ENCODE measurements around the gene SOX6. TPM values are rescaled to one million over a fixed set of nuclear protein-coding genes. Genes with fewer than 3 reads are reported as not detected.

The SOX6 gene
- total RNA-seq, 1 donor from 2014 or later, result 7.6 TPM

DNA sequence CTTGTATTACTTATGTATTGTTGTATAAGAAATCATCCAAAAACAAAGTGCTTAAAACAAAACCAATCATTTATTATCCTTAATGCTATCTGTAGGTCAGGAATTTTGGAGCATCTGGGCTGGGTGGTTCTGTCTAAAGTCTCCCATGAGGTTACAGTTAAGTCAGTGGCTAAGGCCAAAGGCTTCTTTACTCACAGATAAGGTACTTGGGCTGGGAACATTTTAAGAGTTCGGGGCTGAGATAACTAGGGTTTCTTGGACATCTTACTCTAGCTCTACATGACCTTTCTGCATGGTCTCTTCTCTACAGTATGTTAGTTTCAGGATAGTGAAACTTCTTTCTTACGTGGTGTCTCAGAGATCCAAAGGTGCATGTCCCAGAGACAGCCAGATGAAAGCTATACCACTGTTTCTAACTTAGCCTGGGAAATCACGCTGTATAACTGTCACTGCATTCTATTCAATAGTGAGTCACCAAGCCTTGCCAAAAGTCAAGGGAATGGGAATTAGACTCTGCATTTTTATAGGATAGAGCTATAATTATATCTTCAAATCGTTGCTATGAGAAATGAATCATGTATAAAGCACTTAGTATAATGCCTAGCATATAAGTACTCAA lies 29.6 kb downstream of the SOX6 start:
- Histone ChIP-seq H3K4me3 (no peak overlapping the region), H2AFZ (replicated peaks) (no peak overlapping the region), H3F3A (ENCODE audit: low read depth) (no peaks in the 10 kb centered on the region), H3K9ac (no peak overlapping the region), H3K4me1 (no peaks in the 10 kb centered on the region), H3K36me3 (no peaks in the 10 kb centered on the region), H4K20me1 (ENCODE audit: low read depth) (no peaks in the 10 kb centered on the region), H3K27me3 (peaks cover 11% of the 10 kb centered on the region), H3K27ac (no peak overlapping the region), H3K4me2 (no peak overlapping the region), H3K9me3 (ENCODE audit: low read depth) (no peaks in the 10 kb centered on the region), H3K79me2 (ENCODE audit: low read depth) (no peaks in the 10 kb centered on the region)
- Mint-ChIP-seq H3K36me3 (peaks cover 14% of the 10 kb centered on the region), H3K27me3 (ENCODE audit: insufficient read depth, low read depth) (no peaks in the 10 kb centered on the region), H3K4me3 (no peak overlapping the region), H3K4me1 (no peaks in the 10 kb centered on the region), H3K9me3 (peaks cover 2% of the 10 kb centered on the region), H3K27ac (no peak overlapping the region)
- TF ChIP-seq EZH2 (IDR thresholded peaks at IDR 0.05), result no peak
- TF ChIP-seq EZH2phosphoT487 (IDR thresholded peaks at IDR 0.05), result no peak
- TF ChIP-seq, protein P1, sequence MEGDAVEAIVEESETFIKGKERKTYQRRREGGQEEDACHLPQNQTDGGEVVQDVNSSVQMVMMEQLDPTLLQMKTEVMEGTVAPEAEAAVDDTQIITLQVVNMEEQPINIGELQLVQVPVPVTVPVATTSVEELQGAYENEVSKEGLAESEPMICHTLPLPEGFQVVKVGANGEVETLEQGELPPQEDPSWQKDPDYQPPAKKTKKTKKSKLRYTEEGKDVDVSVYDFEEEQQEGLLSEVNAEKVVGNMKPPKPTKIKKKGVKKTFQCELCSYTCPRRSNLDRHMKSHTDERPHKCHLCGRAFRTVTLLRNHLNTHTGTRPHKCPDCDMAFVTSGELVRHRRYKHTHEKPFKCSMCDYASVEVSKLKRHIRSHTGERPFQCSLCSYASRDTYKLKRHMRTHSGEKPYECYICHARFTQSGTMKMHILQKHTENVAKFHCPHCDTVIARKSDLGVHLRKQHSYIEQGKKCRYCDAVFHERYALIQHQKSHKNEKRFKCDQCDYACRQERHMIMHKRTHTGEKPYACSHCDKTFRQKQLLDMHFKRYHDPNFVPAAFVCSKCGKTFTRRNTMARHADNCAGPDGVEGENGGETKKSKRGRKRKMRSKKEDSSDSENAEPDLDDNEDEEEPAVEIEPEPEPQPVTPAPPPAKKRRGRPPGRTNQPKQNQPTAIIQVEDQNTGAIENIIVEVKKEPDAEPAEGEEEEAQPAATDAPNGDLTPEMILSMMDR (IDR thresholded peaks at IDR 0.05), result no peak
- no peak for DNase-seq (ENCODE audit: low spot score)

DNA sequence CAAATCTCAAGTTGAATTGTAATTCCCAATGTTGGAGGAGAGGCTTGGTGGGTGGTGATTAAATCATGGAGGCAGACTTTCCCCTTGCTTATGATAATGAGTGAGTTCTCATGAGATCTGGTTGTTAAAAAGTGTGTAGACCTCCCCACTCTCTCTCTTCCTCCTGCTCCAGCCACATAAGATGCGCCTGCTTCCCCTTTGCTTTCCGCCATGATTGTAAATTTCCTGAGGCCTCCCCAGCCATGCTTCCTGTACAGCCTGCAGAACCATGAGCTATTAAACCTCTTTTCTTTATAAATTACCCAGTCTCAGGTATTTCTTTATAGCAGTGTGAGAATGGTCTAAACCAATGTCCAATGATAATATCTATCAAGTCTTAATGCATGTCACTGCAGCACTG lies 34.2 kb downstream of the SOX6 start:
- Histone ChIP-seq H4K20me1 (ENCODE audit: low read depth) (no peaks in the 10 kb centered on the region), H3K9me3 (ENCODE audit: low read depth) (no peaks in the 10 kb centered on the region), H3K27me3 (peaks cover 12% of the 10 kb centered on the region), H3K4me1 (no peaks in the 10 kb centered on the region), H3K79me2 (ENCODE audit: low read depth) (no peaks in the 10 kb centered on the region), H3K27ac (no peak overlapping the region), H3K36me3 (no peaks in the 10 kb centered on the region), H3K4me3 (no peak overlapping the region), H3K4me2 (no peak overlapping the region), H3K9ac (no peak overlapping the region), H3F3A (ENCODE audit: low read depth) (no peaks in the 10 kb centered on the region), H2AFZ (replicated peaks) (no peak overlapping the region)
- DNase-seq (ENCODE audit: low spot score), result no peak
- no peak overlapping the region for H3K27ac Mint-ChIP-seq
- peaks cover 6% of the 10 kb centered on the region for H3K4me1 Mint-ChIP-seq
- H3K4me3 Mint-ChIP-seq, result no peak overlapping the region
- H3K27me3 Mint-ChIP-seq (ENCODE audit: insufficient read depth, low read depth), result no peaks in the 10 kb centered on the region
- TF ChIP-seq, protein P1 (IDR thresholded peaks at IDR 0.05), result no peak
- no peak for TF ChIP-seq EZH2 (IDR thresholded peaks at IDR 0.05)
- TF ChIP-seq EZH2phosphoT487 (IDR thresholded peaks at IDR 0.05), result no peak
- H3K9me3 Mint-ChIP-seq, result peaks cover 2% of the 10 kb centered on the region
- H3K36me3 Mint-ChIP-seq, result peaks cover 10% of the 10 kb centered on the region

DNA sequence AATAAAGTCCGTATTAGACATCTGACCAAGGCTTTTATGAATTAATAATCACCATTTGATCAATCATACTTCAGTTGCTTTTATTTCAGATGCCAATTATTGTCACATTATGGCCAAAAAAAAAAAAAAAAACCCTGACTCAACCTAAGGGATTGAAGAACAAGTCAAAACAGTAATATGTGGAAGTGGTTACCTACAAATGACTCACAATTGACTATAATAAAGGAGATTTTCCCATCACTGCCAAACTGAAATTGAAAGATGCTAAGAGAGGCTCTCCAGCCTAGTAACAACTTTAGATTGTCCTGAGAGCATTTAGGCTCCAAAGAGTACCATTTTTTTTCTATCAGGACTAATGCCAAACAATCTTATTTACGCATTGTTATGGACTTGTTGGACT lies 35.2 kb downstream of the SOX6 start:
- Histone ChIP-seq H3K9me3 (ENCODE audit: low read depth) (no peaks in the 10 kb centered on the region), H3K4me3 (no peak overlapping the region), H2AFZ (replicated peaks) (no peak overlapping the region), H4K20me1 (ENCODE audit: low read depth) (no peaks in the 10 kb centered on the region), H3K79me2 (ENCODE audit: low read depth) (no peaks in the 10 kb centered on the region), H3K36me3 (no peaks in the 10 kb centered on the region), H3K4me1 (no peaks in the 10 kb centered on the region), H3K4me2 (no peak overlapping the region), H3F3A (ENCODE audit: low read depth) (no peaks in the 10 kb centered on the region), H3K27ac (no peak overlapping the region), H3K9ac (no peak overlapping the region), H3K27me3 (peaks cover 12% of the 10 kb centered on the region)
- H3K9me3 Mint-ChIP-seq, result peaks cover 2% of the 10 kb centered on the region
- no peak overlapping the region for H3K4me3 Mint-ChIP-seq
- peaks cover 11% of the 10 kb centered on the region for H3K36me3 Mint-ChIP-seq
- DNase-seq (ENCODE audit: low spot score), result no peak
- peaks cover 6% of the 10 kb centered on the region for H3K4me1 Mint-ChIP-seq
- no peak overlapping the region for H3K27ac Mint-ChIP-seq
- TF ChIP-seq, protein P1 (IDR thresholded peaks at IDR 0.05), result no peak
- TF ChIP-seq EZH2 (IDR thresholded peaks at IDR 0.05) (no peak), EZH2phosphoT487 (IDR thresholded peaks at IDR 0.05) (no peak)
- no peaks in the 10 kb centered on the region for H3K27me3 Mint-ChIP-seq (ENCODE audit: insufficient read depth, low read depth)
